ENCODE data around the gene MED31.
"Not testable (repeated sequence)": the region's sequence is repeated elsewhere in the genome, so short reads cannot be mapped to it uniquely, and the experiment has no call there.

The MED31 gene

DNA sequence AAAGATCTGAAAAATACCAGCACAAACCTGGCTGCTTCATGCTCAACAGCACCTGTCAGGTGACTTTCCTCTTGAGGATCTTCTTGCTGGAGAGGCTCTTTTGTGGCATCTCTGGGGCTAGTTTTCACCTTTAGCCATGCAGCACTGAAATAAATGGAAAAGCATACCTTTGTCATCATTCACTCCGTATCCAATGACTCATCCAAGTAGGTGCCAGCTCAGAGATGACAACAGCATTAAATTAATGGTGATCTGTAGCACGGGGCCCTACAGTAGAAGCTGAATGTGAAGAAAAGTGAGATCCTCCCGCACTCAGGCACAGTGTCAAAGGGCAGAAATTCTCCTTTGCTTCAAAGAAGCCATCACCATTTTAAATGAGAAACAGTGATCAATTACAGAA lies 43.1 kb downstream of the MED31 start:
- no peak for DNase-seq

DNA sequence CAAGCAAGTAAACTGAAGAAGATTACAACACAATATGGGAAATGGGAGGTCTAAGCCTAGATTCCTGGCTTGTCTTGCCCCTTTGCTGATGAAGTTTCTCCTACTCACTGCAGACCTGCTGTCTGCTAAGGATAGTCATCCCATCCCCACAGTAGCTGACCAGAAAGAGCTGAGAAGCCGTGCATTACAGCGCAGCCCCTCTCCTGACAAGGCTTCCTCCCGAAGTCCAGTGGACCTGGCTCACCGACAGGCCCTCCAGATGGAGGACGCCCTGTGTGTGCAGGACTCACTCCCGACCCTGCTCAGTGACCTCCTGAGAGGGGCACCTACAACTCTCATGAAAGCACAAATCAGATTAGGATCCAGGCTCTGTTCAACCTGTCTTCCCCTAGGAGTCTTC lies 46.3 kb downstream of the MED31 start:
- no peak for DNase-seq

- no peak for DNase-seq
Measured at GRCh38 chr17:6603744-6604325, 47.6 kb downstream of the MED31 start.

- no peak for DNase-seq
Measured at GRCh38 chr17:6602141-6602540, 49.3 kb downstream of the MED31 start.

DNA sequence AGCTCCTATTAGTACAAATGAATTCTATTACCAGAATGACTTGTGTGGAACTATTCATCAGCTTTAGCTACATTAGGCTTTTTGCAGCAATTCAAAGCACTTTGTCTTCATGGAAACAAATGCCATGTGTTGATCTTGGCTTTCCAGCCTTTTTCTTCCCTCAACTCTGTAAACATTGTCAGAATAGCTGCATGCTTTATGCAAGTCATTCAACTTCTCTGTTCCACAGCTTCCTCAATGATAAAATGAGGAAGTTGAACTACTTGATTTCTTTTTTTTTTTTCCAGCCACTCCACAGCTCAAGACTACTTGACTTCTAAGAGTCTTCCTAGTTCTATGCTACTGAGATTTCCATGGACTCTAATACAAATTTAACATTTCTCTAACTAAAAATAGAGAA lies 52.0 kb downstream of the MED31 start:
- no peak for DNase-seq

- DNase-seq, result no peak
Measured at GRCh38 chr17:6597727-6598126, 53.7 kb downstream of the MED31 start.

- no peak for DNase-seq
Measured at GRCh38 chr17:6596941-6597340, 54.5 kb downstream of the MED31 start.

DNA sequence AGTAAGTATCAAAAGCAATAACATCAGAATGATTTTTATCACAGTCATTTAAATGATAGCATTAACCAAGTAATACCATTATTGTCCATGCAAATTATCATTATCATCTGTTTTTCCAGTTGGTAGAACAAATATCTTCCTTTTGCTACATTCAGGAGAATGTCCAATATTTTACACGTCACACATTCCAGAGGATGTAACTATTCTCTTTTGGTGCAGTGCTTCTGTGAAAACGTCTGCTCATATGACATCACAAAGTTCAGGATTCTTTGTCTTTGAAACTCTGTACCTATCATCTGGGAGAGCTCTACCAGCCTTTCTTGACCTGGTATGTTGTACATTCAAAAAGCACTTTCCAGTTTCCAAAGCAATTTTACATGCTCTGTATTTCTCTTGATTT lies 54.9 kb downstream of the MED31 start:
- no peak for DNase-seq

DNA sequence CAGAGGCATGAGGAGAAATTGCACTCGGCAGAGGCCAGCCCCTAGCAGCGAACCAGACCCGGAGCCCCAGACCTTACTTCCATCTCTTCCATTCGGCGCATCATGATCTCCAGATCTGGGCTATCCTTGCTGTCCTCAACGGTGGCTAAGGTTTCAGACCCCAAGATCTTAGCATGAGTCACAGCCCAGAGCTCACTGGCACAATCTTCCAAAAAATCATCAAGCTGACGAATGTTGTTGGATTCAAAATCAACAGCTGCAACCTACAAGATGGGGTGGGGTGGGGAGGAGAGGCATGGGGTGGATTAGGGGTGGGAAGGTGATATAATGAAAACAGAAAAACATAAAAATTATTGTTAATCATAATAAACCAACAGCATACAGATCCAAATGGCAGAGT lies 55.3 kb downstream of the MED31 start:
- DNase-seq, result no peak

DNA sequence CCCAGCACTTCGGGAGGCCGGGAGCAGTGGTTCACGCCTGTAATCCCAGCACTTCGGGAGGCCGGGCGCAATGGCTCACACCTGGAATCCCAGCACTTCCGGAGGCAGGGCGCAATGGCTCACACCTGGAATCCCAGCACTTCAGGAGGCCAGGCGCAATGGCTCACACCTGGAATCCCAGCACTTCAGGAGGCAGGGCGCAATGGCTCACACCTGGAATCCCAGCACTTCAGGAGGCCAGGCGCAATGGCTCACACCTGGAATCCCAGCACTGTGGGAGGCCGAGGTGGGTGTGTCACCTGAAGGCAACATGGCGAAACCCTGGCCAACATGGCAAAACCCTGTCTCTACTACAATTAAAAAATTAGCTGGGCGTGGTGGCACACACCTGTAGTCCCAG lies 58.0 kb downstream of the MED31 start:
- DNase-seq, result not testable (repeated sequence)

Data from activated CD4-positive, alpha-beta T cell treated with anti-CD3 and anti-CD28 coated beads, Interleukin-10, Interleukin-2, amounts not matched to agents 100 ng/mL and 50 ng/mL, durations not matched to agents 16 hours and 8 hours (primary cell).